Parathyroid adenoma (tissue), 2 donors: ENCODE data around the gene MAPT.

ENCODE experiments used
- H2AFZ ChIP-seq: fragments of 300-600 bp; sonication (generic); one replicate; pipeline ENCODE4 v1.7.0; 2017; ENCODE audit warnings: antibody characterized with exemption, mild to moderate bottlenecking
- H3K27ac ChIP-seq: fragments of 300-600 bp; sonication (generic); one replicate; pipeline ENCODE4 v1.7.0; 2017
- H3K27me3 ChIP-seq: fragments of 300-600 bp; sonication (generic); one replicate; pipeline ENCODE4 v1.7.0; 2017; ENCODE audit warnings: low read length; ENCODE audit not compliant: control insufficient read depth, insufficient read depth
- H3K36me3 ChIP-seq: fragments of 300-600 bp; sonication (generic); one replicate; pipeline ENCODE4 v1.7.0; 2017; ENCODE audit warnings: low read length; ENCODE audit not compliant: control insufficient read depth, insufficient read depth
- H3K4me1 ChIP-seq: fragments of 300-600 bp; sonication (generic); one replicate; pipeline ENCODE4 v1.7.0; 2017; ENCODE audit warnings: control low read depth
- H3K4me2 ChIP-seq: fragments of 300-600 bp; sonication (generic); one replicate; pipeline ENCODE4 v1.7.0; 2017; ENCODE audit warnings: low read length
- H3K4me3 ChIP-seq: fragments of 300-600 bp; sonication (generic); one replicate; pipeline ENCODE4 v1.7.0; 2017; ENCODE audit warnings: low read depth, low read length
- H3K79me2 ChIP-seq: fragments of 300-600 bp; sonication (generic); one replicate; pipeline ENCODE4 v1.7.0; 2017; ENCODE audit warnings: control low read depth
- H3K9ac ChIP-seq: fragments of 300-600 bp; sonication (generic); one replicate; pipeline ENCODE4 v1.7.0; 2017; ENCODE audit warnings: mild to moderate bottlenecking
- H3K9me3 ChIP-seq: fragments of 300-600 bp; sonication (generic); one replicate; pipeline ENCODE4 v1.7.0; 2017; ENCODE audit warnings: low read length; ENCODE audit not compliant: control insufficient read depth
- CTCF ChIP-seq: fragments of 300-600 bp; sonication (generic); IDR thresholded peaks from one replicate; pipeline ENCODE4 v1.7.0; 2017; ENCODE audit warnings: antibody characterized with exemption, mild to moderate bottlenecking
- donor health status: primary hyperparathyroidism.

Gene MAPT

DNA sequence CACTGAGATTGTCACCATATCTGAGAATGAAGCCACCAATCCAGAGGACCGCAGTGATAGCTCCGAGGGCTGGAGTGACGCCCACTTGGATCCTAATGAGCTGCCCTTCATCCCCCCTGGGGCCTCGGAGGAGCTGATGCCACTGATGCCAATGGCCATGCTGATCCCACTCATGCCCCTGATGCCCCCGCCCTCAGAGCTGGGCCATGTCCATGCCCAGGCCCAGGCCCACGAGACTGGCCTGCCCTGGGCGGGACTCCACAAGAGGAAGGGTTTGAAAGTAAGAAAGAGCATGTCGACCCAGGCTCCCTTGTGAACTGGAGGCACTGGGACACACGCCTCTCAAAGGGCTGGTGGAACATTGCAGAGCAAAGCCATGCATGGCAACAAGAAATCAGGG lies 47.7 kb upstream of the MAPT start:
- H3K4me2 ChIP-seq = no peak overlapping the region
- no peak overlapping the region for H3K27ac ChIP-seq
- no peaks in the 10 kb centered on the region for H3K9me3 ChIP-seq
- H3K4me3 ChIP-seq = no peak overlapping the region
- no peak overlapping the region for H2AFZ ChIP-seq
- no peak overlapping the region for H3K9ac ChIP-seq
- H3K27me3 ChIP-seq = no peaks in the 10 kb centered on the region
- H3K36me3 ChIP-seq = no peaks in the 10 kb centered on the region
- H3K79me2 ChIP-seq = no peaks in the 10 kb centered on the region
- TF ChIP-seq CTCF = no peak
- H3K4me1 ChIP-seq = no peaks in the 10 kb centered on the region

DNA sequence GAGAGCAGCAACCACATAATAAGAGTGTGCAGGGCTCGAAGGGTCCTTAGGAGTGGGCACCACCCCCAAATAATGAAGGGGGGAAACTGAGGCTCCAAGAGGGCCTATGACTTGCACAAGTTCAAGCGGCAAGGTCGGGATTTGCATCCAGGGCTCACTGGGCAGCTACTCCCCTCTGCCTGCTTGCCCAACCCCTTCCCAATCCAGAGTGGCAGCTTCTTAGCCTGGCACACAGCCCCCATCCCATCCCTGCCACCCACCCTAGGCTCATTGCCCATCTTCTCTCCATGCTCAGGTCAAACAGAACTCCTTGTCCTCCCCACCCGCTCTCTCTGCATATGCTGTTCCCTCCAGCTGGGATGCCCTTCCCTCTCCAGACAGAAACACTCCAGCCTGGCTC lies 47.3 kb upstream of the MAPT start:
- no peak overlapping the region for H3K4me3 ChIP-seq
- no peaks in the 10 kb centered on the region for H3K36me3 ChIP-seq
- no peak overlapping the region for H2AFZ ChIP-seq
- H3K9me3 ChIP-seq = no peaks in the 10 kb centered on the region
- H3K79me2 ChIP-seq = no peaks in the 10 kb centered on the region
- no peak overlapping the region for H3K4me2 ChIP-seq
- H3K27ac ChIP-seq = no peak overlapping the region
- H3K4me1 ChIP-seq = no peaks in the 10 kb centered on the region
- no peaks in the 10 kb centered on the region for H3K27me3 ChIP-seq
- TF ChIP-seq CTCF = no peak
- H3K9ac ChIP-seq = no peak overlapping the region

DNA sequence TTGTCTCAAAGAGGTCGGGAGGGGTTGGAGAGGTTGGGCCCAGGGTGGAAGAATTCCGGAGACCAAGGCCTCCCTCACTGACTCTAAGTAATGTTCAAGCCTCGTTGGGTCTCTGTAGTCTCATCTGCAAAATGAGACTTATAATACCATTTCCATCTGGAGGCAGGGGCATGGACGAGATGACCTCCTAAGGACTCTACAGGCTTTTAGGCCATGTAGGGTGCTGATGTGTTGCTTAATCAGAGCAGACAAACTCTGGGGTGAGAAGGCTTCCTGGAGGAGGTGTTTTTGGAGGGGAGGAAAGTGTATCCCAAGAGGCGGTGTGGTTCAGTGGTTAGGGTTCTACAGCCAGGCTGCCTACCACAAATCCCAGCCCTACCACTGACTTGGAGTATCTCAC lies 46.6 kb upstream of the MAPT start:
- H3K79me2 ChIP-seq = no peaks in the 10 kb centered on the region
- H2AFZ ChIP-seq = no peak overlapping the region
- H3K36me3 ChIP-seq = no peaks in the 10 kb centered on the region
- TF ChIP-seq CTCF = no peak
- H3K4me1 ChIP-seq = no peaks in the 10 kb centered on the region
- no peaks in the 10 kb centered on the region for H3K27me3 ChIP-seq
- no peak overlapping the region for H3K4me3 ChIP-seq
- H3K27ac ChIP-seq = no peak overlapping the region
- H3K9ac ChIP-seq = no peak overlapping the region
- H3K9me3 ChIP-seq = no peaks in the 10 kb centered on the region
- no peak overlapping the region for H3K4me2 ChIP-seq

DNA sequence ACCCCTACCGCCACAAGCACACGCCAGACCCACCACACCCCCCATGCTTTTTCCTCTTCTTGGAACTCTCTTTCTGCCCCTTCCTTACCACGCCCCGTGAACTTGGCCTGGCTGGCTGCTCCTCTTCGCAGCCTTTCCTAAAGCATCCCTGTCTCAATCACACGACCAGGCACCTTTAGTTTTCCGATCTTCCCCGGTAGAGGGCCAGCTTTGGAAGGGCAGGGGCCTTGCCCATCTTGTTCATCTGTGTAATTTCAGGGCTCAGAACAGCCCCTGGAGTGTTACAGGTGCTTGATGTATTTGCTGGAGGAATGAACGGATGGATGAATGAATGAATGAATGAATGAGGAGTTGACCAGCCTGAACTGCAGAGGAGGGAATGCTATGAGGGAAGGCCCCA lies 45.9 kb upstream of the MAPT start:
- no peak overlapping the region for H2AFZ ChIP-seq
- no peaks in the 10 kb centered on the region for H3K9me3 ChIP-seq
- no peaks in the 10 kb centered on the region for H3K27me3 ChIP-seq
- no peaks in the 10 kb centered on the region for H3K79me2 ChIP-seq
- no peak overlapping the region for H3K4me2 ChIP-seq
- H3K36me3 ChIP-seq = no peaks in the 10 kb centered on the region
- TF ChIP-seq CTCF = no peak
- no peak overlapping the region for H3K4me3 ChIP-seq
- no peak overlapping the region for H3K9ac ChIP-seq
- H3K4me1 ChIP-seq = no peaks in the 10 kb centered on the region
- no peak overlapping the region for H3K27ac ChIP-seq

GRCh38 chr17:45848868-45849535 lies 45.4 kb upstream of the MAPT start:
- no peak overlapping the region for H2AFZ ChIP-seq
- TF ChIP-seq CTCF = no peak
- no peaks in the 10 kb centered on the region for H3K79me2 ChIP-seq
- no peak overlapping the region for H3K9ac ChIP-seq
- no peaks in the 10 kb centered on the region for H3K4me1 ChIP-seq
- H3K4me3 ChIP-seq = no peak overlapping the region
- no peaks in the 10 kb centered on the region for H3K9me3 ChIP-seq
- H3K27me3 ChIP-seq = no peaks in the 10 kb centered on the region
- no peak overlapping the region for H3K27ac ChIP-seq
- H3K4me2 ChIP-seq = no peak overlapping the region
- H3K36me3 ChIP-seq = no peaks in the 10 kb centered on the region
